Activated B cell treated with CpG ODN at 0.5 μM for 24 hours (primary cell): ENCODE results near the gene UGT3A1. TPM values are rescaled to one million over a fixed set of nuclear protein-coding genes. Genes with fewer than 3 reads are reported as not detected.

ENCODE experiments used
- ATAC-seq: fragments of 200-7000 bp; cut with Tn5 transposase; one replicate; pipeline ENCODE4 v1.10.0; 2021; ENCODE audit warnings: low read depth, mild to moderate bottlenecking, moderate library complexity
- CTCF ChIA-PET: fragments of 350-600 bp; sonication (Branson Sonifier 250); formaldehyde crosslinking; loops from one replicate; lab custom pipeline; 2021; ENCODE audit warnings: antibody characterized with exemption; lab: Charles Lee
- POLR2A ChIA-PET: fragments of 350-600 bp; sonication (Branson Sonifier 250); formaldehyde crosslinking; loops from one replicate; lab custom pipeline; 2021; ENCODE audit warnings: antibody characterized with exemption; lab: Charles Lee
- DNase-seq: peaks from one replicate; pipeline ENCODE4 v3.0.0; 2022
- H3K27ac Mint-ChIP-seq: one replicate; pipeline ENCODE4 v1.8.0; 2020; ENCODE audit warnings: mixed read lengths
- H3K27me3 Mint-ChIP-seq: one replicate; pipeline ENCODE4 v1.8.0; 2021; ENCODE audit warnings: mixed read lengths
- H3K36me3 Mint-ChIP-seq: one replicate; pipeline ENCODE4 v1.8.0; 2021; ENCODE audit warnings: low read depth, mixed read lengths
- H3K4me1 Mint-ChIP-seq: one replicate; pipeline ENCODE4 v1.8.0; 2021; ENCODE audit warnings: mixed read lengths
- H3K4me3 Mint-ChIP-seq: one replicate; pipeline ENCODE4 v1.8.0; 2020; ENCODE audit warnings: mild to moderate bottlenecking, mixed read lengths
- H3K9me3 Mint-ChIP-seq: one replicate; pipeline ENCODE4 v1.8.0; 2020; ENCODE audit warnings: mixed read lengths
- intact Hi-C: fragments of 100-400 bp; cut with micrococcal nuclease; formaldehyde crosslinking; loops from one replicate; pipeline ENCODE4 v1.15.1; 2024
- total RNA-seq: library from RNA; stranded (reverse); gene quantifications from 2 replicates; pipeline ENCODE4 v1.2.3, GENCODE V29; 2022
- TF ChIP-seq, protein P1 (sequence below): fragments of 200-600 bp; IDR thresholded peaks from one replicate; pipeline ENCODE4 v1.8.0; 2022; ENCODE audit warnings: antibody characterized with exemption, mild to moderate bottlenecking

Gene UGT3A1
- total RNA-seq, 1 donor from 2014 or later, result not detected

DNA sequence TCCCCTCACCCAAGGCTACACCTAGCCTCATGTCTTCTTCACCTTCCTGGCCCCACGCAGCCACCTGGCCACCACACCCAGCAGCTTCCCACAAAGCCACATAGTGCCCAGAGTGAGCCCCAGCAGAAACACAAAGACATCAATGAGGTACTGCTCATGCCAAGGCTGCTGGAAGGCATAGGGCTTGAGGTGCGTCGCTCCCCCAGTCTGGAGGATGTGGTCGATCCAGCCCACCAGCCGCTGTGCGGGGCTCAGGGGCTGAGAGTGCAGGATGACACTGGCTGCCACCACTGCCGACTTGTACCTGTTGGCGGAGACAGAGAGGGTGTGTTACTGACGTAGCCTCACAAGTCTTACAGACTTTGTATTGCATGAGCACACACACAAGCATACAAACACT, 37.0 kb downstream of the UGT3A1 start:
- POLR2A ChIA-PET, result no interaction called here
- TF ChIP-seq, protein P1, sequence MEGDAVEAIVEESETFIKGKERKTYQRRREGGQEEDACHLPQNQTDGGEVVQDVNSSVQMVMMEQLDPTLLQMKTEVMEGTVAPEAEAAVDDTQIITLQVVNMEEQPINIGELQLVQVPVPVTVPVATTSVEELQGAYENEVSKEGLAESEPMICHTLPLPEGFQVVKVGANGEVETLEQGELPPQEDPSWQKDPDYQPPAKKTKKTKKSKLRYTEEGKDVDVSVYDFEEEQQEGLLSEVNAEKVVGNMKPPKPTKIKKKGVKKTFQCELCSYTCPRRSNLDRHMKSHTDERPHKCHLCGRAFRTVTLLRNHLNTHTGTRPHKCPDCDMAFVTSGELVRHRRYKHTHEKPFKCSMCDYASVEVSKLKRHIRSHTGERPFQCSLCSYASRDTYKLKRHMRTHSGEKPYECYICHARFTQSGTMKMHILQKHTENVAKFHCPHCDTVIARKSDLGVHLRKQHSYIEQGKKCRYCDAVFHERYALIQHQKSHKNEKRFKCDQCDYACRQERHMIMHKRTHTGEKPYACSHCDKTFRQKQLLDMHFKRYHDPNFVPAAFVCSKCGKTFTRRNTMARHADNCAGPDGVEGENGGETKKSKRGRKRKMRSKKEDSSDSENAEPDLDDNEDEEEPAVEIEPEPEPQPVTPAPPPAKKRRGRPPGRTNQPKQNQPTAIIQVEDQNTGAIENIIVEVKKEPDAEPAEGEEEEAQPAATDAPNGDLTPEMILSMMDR, result no peak
- Mint-ChIP-seq H3K4me3 (no peak overlapping the region), H3K27ac (no peak overlapping the region), H3K9me3 (peaks cover 9% of the 10 kb centered on the region), H3K4me1 (no peaks in the 10 kb centered on the region), H3K27me3 (no peaks in the 10 kb centered on the region), H3K36me3 (no peaks in the 10 kb centered on the region)
- intact Hi-C loops, result no loop called here
- CTCF ChIA-PET, result no interaction called here
- DNase-seq, result no peak
- ATAC-seq, result no peak

DNA sequence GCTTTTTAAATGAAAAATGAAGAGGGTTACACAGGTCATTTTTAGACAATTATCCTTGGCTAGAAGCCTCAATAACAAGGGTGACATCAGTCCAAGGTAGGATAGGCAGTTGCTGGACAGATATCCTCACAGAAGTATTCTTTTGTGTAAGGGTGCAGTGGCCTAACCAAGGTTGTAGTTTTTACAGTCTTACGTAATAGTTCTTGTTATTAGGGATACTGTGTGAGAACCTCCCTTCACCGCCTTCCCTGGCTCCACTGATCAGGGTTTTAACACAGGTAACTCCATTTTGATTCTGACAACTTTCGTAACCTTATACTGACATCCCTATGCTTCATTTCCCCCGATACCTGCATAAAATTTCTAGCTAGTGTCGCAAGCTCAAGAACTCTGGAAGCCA, 44.1 kb downstream of the UGT3A1 start:
- Mint-ChIP-seq H3K9me3 (no peaks in the 10 kb centered on the region), H3K27me3 (no peaks in the 10 kb centered on the region), H3K4me3 (no peak overlapping the region), H3K4me1 (no peaks in the 10 kb centered on the region), H3K27ac (no peak overlapping the region), H3K36me3 (no peaks in the 10 kb centered on the region)
- TF ChIP-seq, protein P1, result no peak
- ChIA-PET POLR2A (no interaction called here), CTCF (no interaction called here)
- intact Hi-C loops, result no loop called here
- DNase-seq, result no peak
- ATAC-seq, result no peak

DNA sequence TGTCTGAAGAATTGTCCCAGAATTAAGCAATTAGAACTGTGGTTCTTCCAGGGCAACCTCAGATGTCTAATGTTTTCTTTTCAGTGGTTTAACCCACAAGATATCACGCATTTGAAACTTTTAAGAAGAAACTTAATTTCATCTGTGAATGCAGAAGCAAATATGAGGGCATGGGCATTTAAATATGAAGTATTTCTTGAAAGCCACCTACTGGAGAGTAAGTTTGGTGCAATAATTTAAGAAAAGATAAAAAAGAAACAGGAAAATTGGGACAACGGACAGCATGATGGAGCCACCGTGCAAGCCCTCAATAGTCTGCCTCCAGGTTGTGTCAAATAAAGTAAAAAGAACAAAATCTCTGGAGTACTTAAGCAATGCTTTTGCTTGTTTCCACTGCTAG, 51.6 kb downstream of the UGT3A1 start:
- ChIA-PET CTCF (no interaction called here), POLR2A (no interaction called here)
- no peak overlapping the region for H3K4me3 Mint-ChIP-seq
- no peak overlapping the region for H3K27ac Mint-ChIP-seq
- H3K9me3 Mint-ChIP-seq, result no peaks in the 10 kb centered on the region
- ATAC-seq, result no peak
- H3K27me3 Mint-ChIP-seq, result no peaks in the 10 kb centered on the region
- no peak for DNase-seq
- TF ChIP-seq, protein P1, result no peak
- no peaks in the 10 kb centered on the region for H3K36me3 Mint-ChIP-seq
- no peaks in the 10 kb centered on the region for H3K4me1 Mint-ChIP-seq
- intact Hi-C loops, result no loop called here

DNA sequence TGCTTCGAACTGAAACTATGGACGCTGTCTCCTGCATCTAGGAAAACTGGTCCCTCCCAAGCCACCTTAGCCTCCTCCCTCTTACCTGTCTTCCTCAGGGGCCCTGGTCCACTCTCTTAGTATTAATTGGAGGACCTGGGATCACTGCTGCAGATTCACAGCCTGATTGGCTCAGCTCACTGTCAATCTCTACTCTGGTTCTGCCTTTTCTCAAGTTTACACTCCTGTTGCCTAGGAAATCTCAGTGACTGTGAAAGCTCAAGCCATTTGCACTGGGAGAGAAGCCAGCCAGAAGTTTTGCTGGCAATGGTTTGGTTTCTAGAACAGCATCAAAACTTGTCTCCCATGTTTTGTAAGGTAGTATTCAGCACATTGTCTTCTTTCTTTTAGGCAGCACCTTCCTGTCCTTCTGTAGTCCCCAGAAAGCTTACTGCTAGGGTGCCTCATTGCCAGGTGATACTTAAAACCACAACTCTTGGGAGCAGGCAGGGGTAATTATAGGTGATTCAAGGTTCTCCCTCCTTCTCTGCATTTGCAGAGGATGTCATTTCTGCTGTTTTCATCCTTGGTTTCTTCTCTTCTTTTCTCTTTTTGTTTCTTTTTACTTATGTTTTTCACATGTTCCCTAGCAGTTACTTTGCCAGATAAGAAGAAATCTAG, 52.5 kb downstream of the UGT3A1 start, which contains the start of gene CAPSL:
CAPSL (minus strand) TSS at position 55 of the 660 bp plus-strand sequence. CDS start 17,502 bp downstream, outside the sequence.
- Mint-ChIP-seq H3K27me3 (no peaks in the 10 kb centered on the region), H3K4me3 (no peak within 1 kb of the TSS), H3K4me1 (no peaks in the 10 kb centered on the region), H3K9me3 (no peaks in the 10 kb centered on the region), H3K36me3 (no peaks in the 10 kb centered on the region), H3K27ac (no peak within 1 kb of the TSS)
- ATAC-seq (no peak), DNase-seq (no peak)
- intact Hi-C loops, result no loop called here
- CTCF ChIA-PET, result no interaction called here
- TF ChIP-seq, protein P1, result no peak
- POLR2A ChIA-PET, result no interaction called here

DNA sequence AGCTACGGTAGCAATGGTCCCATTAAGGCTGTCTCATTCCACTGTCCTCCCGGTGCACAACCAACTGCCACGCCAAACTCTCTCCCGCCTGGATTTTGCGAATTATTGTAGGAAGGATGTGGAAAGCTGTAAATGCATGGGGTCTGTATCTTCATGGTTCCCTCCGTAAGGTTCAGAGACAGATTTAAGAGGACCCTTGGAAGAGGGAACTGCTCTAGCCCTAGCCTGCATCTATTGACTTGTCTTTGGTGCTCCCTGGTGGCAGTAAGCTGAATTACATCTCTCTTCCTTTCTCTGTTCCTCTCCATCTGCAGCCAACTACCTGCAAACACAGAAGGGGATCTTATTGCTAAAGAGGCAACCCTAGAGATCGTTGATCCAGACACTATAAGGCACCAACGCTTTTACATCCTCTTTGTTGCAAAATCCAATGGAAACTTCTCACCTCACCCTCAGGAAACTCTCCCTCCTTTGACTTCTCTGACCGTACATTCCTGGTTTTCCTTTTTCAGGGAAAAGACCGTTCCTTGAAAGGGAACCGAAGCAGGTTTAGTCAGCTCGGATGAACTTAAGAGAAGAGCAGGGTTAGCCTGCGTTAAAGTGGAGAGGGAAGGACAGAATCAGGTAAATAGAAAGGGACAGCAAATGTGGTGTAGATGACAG, 64.7 kb downstream of the UGT3A1 start:
- POLR2A ChIA-PET, result no interaction called here
- H3K4me3 Mint-ChIP-seq, result no peak overlapping the region
- H3K36me3 Mint-ChIP-seq, result no peaks in the 10 kb centered on the region
- H3K9me3 Mint-ChIP-seq, result no peaks in the 10 kb centered on the region
- H3K27ac Mint-ChIP-seq, result no peak overlapping the region
- peaks cover 7% of the 10 kb centered on the region for H3K4me1 Mint-ChIP-seq
- CTCF ChIA-PET, result interaction anchor here (0.7 to 3.0 kb wide), 12 partner anchors 17 to 1403 kb away, joined by 3 to 30 read pairs (median 4); partner anchors contain the start of gene SPEF2
- TF ChIP-seq, protein P1, result peak; percentile 59
- DNase-seq (no peak), ATAC-seq (peak; percentile 76)
- peaks cover 21% of the 10 kb centered on the region for H3K27me3 Mint-ChIP-seq
- intact Hi-C loops, result loop anchor here (1.0 to 5.0 kb wide), 9 partner anchors 149 to 1452 kb away; partner anchors contain the start of gene SPEF2
